Natural killer cell (primary cell): ENCODE results near the gene LGI4. TPM values are rescaled to one million over a fixed set of nuclear protein-coding genes. Genes with fewer than 3 reads are reported as not detected.

Experiments used
- ATAC-seq, 3 donors: fragments of 150-1000 bp in 2 of 3; fragments of 200-7000 bp in 1 of 3; cut with Tn5 transposase; 1 replicate in 1 of 3; 2 replicates in 2 of 3; pipeline ENCODE4 v1.10.0; 2021; ENCODE audit warnings: mild to moderate bottlenecking in 2 of 3, moderate library complexity in 2 of 3
- DNase-seq, 2 donors: peaks; one replicate each; pipeline versions ENCODE4 v3.0.0 to v3.0.0-alpha.2; 2013 to 2021; ENCODE audit warnings: mixed read lengths in 1 of 2
- H3K27ac ChIP-seq: one replicate; pipeline ENCODE4 v1.5.1; 2013; ENCODE audit warnings: mild to moderate bottlenecking, low read length
- H3K27me3 ChIP-seq: one replicate; pipeline ENCODE4 v1.6.1; 2013; ENCODE audit warnings: low read length; ENCODE audit not compliant: control insufficient read depth, insufficient read depth
- H3K36me3 ChIP-seq: one replicate; pipeline ENCODE4 v1.6.1; 2013; ENCODE audit warnings: low read length; ENCODE audit not compliant: control insufficient read depth, insufficient read depth
- H3K4me1 ChIP-seq: one replicate; pipeline ENCODE4 v1.6.1; 2013; ENCODE audit warnings: low read length; ENCODE audit not compliant: control insufficient read depth, insufficient read depth
- H3K4me3 ChIP-seq: one replicate; pipeline ENCODE4 v1.5.1; 2013; ENCODE audit warnings: low read length
- H3K9me3 ChIP-seq: one replicate; pipeline ENCODE4 v1.6.1; 2013; ENCODE audit warnings: low read length; ENCODE audit not compliant: control insufficient read depth, insufficient read depth
- H3K27ac Mint-ChIP-seq, 2 donors: one replicate each; pipeline ENCODE4 v1.8.0; 2022; ENCODE audit warnings: mild to moderate bottlenecking in 2 of 2, mixed read lengths in 2 of 2, moderate library complexity in 1 of 2
- H3K27me3 Mint-ChIP-seq, 2 donors: one replicate each; pipeline ENCODE4 v1.8.0; 2022; ENCODE audit warnings: low read depth in 2 of 2, mixed read lengths in 2 of 2
- H3K36me3 Mint-ChIP-seq: one replicate; pipeline ENCODE4 v1.8.0; 2022; ENCODE audit warnings: mixed read lengths
- H3K4me1 Mint-ChIP-seq, 2 donors: one replicate each; pipeline ENCODE4 v1.8.0; 2022; ENCODE audit warnings: mixed read lengths in 2 of 2
- H3K4me3 Mint-ChIP-seq: one replicate; pipeline ENCODE4 v1.8.0; 2022; ENCODE audit warnings: mild to moderate bottlenecking, moderate library complexity, mixed read lengths
- H3K9me3 Mint-ChIP-seq, 2 donors: one replicate each; pipeline ENCODE4 v1.8.0; 2022; ENCODE audit warnings: mixed read lengths in 2 of 2
- CTCF ChIP-seq: fragments of 200-600 bp; IDR thresholded peaks from one replicate; pipeline ENCODE4 v1.8.0; 2022; ENCODE audit warnings: antibody characterized with exemption
- WGBS: methylation state at CpG from one replicate; pipeline ENCODE4 v1.1.7; 2013; ENCODE audit warnings: missing lambda C conversion rate; ENCODE audit not compliant: insufficient coverage; 5-methylcytosine and 5-hydroxymethylcytosine counted together
- intact Hi-C: fragments of 100-400 bp; cut with micrococcal nuclease; formaldehyde crosslinking; loops from one replicate; pipeline ENCODE4 v1.14.2; 2022
- total RNA-seq, 4 donors: library from RNA; stranded (reverse); fragments of 120-200 nt in 1 of 4; gene quantifications; one replicate each; pipeline versions ENCODE4 v1.2.3 to v1.2.4, GENCODE V29; 2013 to 2022

LGI4 gene
- total RNA-seq, 3 donors from 2014 or later (not counting 1 experiment from before 2014, with no cell fraction given): 0.49 to 0.72 TPM; not detected in 1

- H3K4me1 Mint-ChIP-seq: peaks cover 0 to 22% of the 10 kb centered on the region in 2 donors
- Histone ChIP-seq H3K27ac (no peak overlapping the region), H3K9me3 (no peaks in the 10 kb centered on the region), H3K4me3 (no peak overlapping the region), H3K36me3 (no peaks in the 10 kb centered on the region), H3K27me3 (no peaks in the 10 kb centered on the region), H3K4me1 (peaks cover 22% of the 10 kb centered on the region)
- peaks cover 0 to 16% of the 10 kb centered on the region in 2 donors for H3K27me3 Mint-ChIP-seq
- H3K4me3 Mint-ChIP-seq: no peak overlapping the region
- no peaks in the 10 kb centered on the region for H3K36me3 Mint-ChIP-seq
- H3K27ac Mint-ChIP-seq: no peak overlapping the region
- 89% methylated on average over 6 of the region's 6 CpGs for WGBS
- intact Hi-C loops: no loop called here
- no peak for ATAC-seq
- no peak for DNase-seq
- no peaks in the 10 kb centered on the region for H3K9me3 Mint-ChIP-seq
- TF ChIP-seq CTCF: no peak
Measured at GRCh38 chr19:35076026-35076370, 58.9 kb downstream of the LGI4 start.

- no peaks in the 10 kb centered on the region for H3K36me3 Mint-ChIP-seq
- H3K4me1 Mint-ChIP-seq: peaks cover 0 to 22% of the 10 kb centered on the region in 2 donors
- peaks cover 0 to 16% of the 10 kb centered on the region in 2 donors for H3K27me3 Mint-ChIP-seq
- no peak for TF ChIP-seq CTCF
- Histone ChIP-seq H3K27me3 (no peaks in the 10 kb centered on the region), H3K36me3 (no peaks in the 10 kb centered on the region), H3K4me3 (no peak overlapping the region), H3K9me3 (peaks cover 4% of the 10 kb centered on the region), H3K4me1 (peaks cover 22% of the 10 kb centered on the region), H3K27ac (no peak overlapping the region)
- no peak overlapping the region for H3K4me3 Mint-ChIP-seq
- intact Hi-C loops: no loop called here
- no peak for ATAC-seq
- H3K9me3 Mint-ChIP-seq: no peaks in the 10 kb centered on the region
- no peak for DNase-seq
- WGBS: 92% methylated on average over 21 of the region's 21 CpGs
- no peak overlapping the region for H3K27ac Mint-ChIP-seq
Measured at GRCh38 chr19:35075202-35076025, 59.4 kb downstream of the LGI4 start.

Other genes with a start within 250 kb of the LGI4 start
- gene ZNF30, start 208.2 kb downstream of the LGI4 start, total RNA-seq: 1 to 10 TPM; 2.7 to 4.3 (median 3.8) TPM
- gene ZNF792, start 170.8 kb downstream of the LGI4 start, total RNA-seq: 10 to 100 TPM; 11.9 to 19.6 (median 16.2) TPM
- gene GRAMD1A, start 134.7 kb downstream of the LGI4 start, total RNA-seq: 10 to 100 TPM; 57.6 to 80.3 (median 66.6) TPM
- 1 to 10 TPM in 2 of 3 donors, under 1 TPM in 1; 0.94 to 1.5 (median 1.1) TPM for gene SCN1B, start 104.6 kb downstream of the LGI4 start, total RNA-seq
- gene HPN, start 93.3 kb downstream of the LGI4 start, total RNA-seq: not detected
- not detected for gene FXYD3, start 19.2 kb downstream of the LGI4 start, total RNA-seq
- not detected for gene FXYD1, start 3.8 kb upstream of the LGI4 start, total RNA-seq
- 1 to 10 TPM; 4.0 to 5.4 (median 4.9) TPM for gene FXYD7, start 8.2 kb upstream of the LGI4 start, total RNA-seq
- 100 to 1,000 TPM; 226 to 270 (median 231) TPM for gene FXYD5, start 19.7 kb upstream of the LGI4 start, total RNA-seq
- not detected for gene FAM187B, start 93.7 kb upstream of the LGI4 start, total RNA-seq
- gene LSR, start 113.9 kb upstream of the LGI4 start, total RNA-seq: 1 to 10 TPM; 3.4 to 6.9 (median 6.7) TPM
- 100 to 1,000 TPM; 243 to 253 (median 250) TPM for gene USF2, start 133.9 kb upstream of the LGI4 start, total RNA-seq
- gene HAMP, start 147.5 kb upstream of the LGI4 start, total RNA-seq: 1 to 10 TPM in 1 of 3 donors, under 1 TPM in 2; 0.34 to 1.5 (median 0.45) TPM
- not detected for gene MAG, start 157.1 kb upstream of the LGI4 start, total RNA-seq
- 1 to 10 TPM; 4.3 to 7.0 (median 6.0) TPM for gene CD22, start 194.1 kb upstream of the LGI4 start, total RNA-seq
- under 1 TPM in 2 of 3 donors, not detected in 1; 0.30 to 0.47 TPM for gene FFAR1, start 212.8 kb upstream of the LGI4 start, total RNA-seq
- 1 to 10 TPM in 1 of 3 donors, under 1 TPM in 1, not detected in 1; 0.92 to 2.7 TPM for gene FFAR3, start 223.4 kb upstream of the LGI4 start, total RNA-seq
- 1 to 10 TPM in 1 of 3 donors, under 1 TPM in 1, not detected in 1; 0.19 to 1.5 TPM for gene GPR42, start 236.0 kb upstream of the LGI4 start, total RNA-seq